T-helper 1 cell treated with Interleukin-12 subunit alpha and Interleukin-12 subunit beta and Interleukin-4 antibody, amounts not matched to agents 30 μg/mL and 1 μg/mL, for 36 hours (primary cell): Measurements from ENCODE around the gene SCYL3.
"Not testable (repeated sequence)": the region's sequence is repeated elsewhere in the genome, so short reads cannot be mapped to it uniquely, and the experiment has no call there.

Source experiments
- H3K27ac Mint-ChIP-seq: one replicate; pipeline ENCODE4 v1.8.0; 2021; ENCODE audit warnings: mild to moderate bottlenecking, mixed read lengths
- H3K27me3 Mint-ChIP-seq: one replicate; pipeline ENCODE4 v1.8.0; 2021; ENCODE audit warnings: low read depth, mixed read lengths
- H3K36me3 Mint-ChIP-seq: one replicate; pipeline ENCODE4 v1.8.0; 2021; ENCODE audit warnings: low read depth, mixed read lengths
- H3K4me1 Mint-ChIP-seq: one replicate; pipeline ENCODE4 v1.8.0; 2021; ENCODE audit warnings: low read depth, mixed read lengths
- H3K4me3 Mint-ChIP-seq: one replicate; pipeline ENCODE4 v1.8.0; 2021; ENCODE audit warnings: mild to moderate bottlenecking, moderate library complexity, mixed read lengths
- H3K9me3 Mint-ChIP-seq: one replicate; pipeline ENCODE4 v1.8.0; 2021; ENCODE audit warnings: mixed read lengths

The SCYL3 gene, protein sequence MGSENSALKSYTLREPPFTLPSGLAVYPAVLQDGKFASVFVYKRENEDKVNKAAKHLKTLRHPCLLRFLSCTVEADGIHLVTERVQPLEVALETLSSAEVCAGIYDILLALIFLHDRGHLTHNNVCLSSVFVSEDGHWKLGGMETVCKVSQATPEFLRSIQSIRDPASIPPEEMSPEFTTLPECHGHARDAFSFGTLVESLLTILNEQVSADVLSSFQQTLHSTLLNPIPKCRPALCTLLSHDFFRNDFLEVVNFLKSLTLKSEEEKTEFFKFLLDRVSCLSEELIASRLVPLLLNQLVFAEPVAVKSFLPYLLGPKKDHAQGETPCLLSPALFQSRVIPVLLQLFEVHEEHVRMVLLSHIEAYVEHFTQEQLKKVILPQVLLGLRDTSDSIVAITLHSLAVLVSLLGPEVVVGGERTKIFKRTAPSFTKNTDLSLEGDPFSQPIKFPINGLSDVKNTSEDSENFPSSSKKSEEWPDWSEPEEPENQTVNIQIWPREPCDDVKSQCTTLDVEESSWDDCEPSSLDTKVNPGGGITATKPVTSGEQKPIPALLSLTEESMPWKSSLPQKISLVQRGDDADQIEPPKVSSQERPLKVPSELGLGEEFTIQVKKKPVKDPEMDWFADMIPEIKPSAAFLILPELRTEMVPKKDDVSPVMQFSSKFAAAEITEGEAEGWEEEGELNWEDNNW

DNA sequence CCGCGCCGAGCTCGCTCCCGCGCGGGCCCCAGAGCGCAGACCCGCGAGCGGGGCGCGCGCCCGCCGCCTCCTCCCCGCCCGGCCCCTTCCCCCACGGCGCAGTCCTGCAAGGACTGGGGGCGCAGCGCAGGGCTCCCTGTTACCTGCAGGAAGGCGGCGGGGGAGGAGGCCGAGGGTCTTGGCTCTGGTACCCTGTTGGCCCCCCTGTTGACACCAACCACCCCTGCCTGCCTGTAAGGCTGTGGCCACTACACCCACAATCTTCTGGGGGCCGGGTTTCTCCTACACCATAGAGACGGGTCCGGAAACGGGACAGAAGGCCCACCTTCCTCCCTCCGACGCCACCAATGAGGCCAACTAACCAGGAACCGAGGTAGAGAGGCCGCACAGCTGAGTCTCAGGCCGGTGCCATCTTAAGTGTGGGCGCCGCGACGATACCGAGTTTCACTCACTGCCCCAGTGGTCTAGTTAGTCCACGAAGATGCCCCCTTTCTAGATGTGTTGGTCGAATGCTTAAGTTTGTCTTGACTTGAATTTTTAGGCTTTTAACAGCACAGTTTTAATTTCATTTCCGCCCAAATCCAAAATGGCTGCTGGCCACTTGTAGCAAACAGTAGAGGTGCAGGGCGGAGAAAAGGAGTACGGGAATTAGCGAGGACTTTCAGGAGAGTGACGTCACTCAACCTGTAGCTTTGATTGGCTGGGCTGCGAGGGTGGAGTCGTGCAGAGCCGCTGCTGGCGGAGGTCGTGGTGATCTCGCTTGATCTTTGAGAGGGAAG is at the start of gene SCYL3:
SCYL3 (minus strand) TSS at position 252 of the 779 bp plus-strand sequence. CDS start 5,056 bp downstream, outside the sequence.
- Mint-ChIP-seq H3K27ac (peak within 1 kb of the TSS; percentile 99), H3K27me3 (peaks cover 14% of the 10 kb centered on the region), H3K36me3 (peaks cover 7% of the 10 kb centered on the region), H3K9me3 (no peaks in the 10 kb centered on the region), H3K4me1 (peaks cover 45% of the 10 kb centered on the region), H3K4me3 (peak within 1 kb of the TSS; percentile 86)

DNA sequence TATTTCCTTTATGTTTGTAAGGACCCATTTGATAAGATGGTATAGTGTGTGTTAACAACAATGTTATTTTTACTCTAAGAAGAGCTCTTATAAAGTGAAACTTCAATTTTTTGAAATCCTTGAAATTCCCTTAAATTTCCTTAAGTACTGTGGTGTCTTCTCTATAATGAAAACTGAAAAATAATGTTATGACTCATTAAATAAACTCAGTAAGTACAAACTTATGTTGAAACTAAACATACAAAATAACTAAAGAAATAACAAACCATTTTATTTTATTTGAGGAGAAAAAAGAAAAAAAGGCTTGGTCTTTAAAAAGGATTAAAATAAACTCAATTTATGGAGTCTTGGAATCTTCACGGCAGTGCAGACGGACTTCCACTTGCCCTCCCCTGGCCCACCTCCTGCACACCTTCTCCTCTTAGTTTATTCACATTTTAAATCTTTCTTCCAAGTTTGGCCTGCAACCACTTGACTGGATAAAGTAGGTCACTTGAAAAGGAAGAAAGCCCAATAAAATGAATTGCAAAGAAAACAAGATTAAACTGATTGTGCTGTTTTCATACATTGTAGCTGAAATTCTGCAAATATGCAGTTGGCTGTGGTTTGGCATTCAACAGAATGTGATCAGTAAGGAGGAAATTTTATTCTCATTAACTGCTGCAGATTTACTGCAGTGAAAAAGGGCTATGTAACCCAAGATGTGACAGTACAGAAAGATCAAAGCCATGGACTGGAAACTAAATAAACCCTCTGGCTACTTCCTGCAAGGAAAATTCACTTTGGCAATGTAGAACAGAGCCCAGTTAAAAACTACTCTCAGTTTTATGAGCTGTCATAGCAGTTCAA is 48.5 kb upstream of the SCYL3 start:
- no peak overlapping the region for H3K4me3 Mint-ChIP-seq
- no peaks in the 10 kb centered on the region for H3K4me1 Mint-ChIP-seq
- H3K27ac Mint-ChIP-seq, result no peak overlapping the region
- no peaks in the 10 kb centered on the region for H3K36me3 Mint-ChIP-seq
- H3K27me3 Mint-ChIP-seq, result no peaks in the 10 kb centered on the region
- H3K9me3 Mint-ChIP-seq, result no peaks in the 10 kb centered on the region

DNA sequence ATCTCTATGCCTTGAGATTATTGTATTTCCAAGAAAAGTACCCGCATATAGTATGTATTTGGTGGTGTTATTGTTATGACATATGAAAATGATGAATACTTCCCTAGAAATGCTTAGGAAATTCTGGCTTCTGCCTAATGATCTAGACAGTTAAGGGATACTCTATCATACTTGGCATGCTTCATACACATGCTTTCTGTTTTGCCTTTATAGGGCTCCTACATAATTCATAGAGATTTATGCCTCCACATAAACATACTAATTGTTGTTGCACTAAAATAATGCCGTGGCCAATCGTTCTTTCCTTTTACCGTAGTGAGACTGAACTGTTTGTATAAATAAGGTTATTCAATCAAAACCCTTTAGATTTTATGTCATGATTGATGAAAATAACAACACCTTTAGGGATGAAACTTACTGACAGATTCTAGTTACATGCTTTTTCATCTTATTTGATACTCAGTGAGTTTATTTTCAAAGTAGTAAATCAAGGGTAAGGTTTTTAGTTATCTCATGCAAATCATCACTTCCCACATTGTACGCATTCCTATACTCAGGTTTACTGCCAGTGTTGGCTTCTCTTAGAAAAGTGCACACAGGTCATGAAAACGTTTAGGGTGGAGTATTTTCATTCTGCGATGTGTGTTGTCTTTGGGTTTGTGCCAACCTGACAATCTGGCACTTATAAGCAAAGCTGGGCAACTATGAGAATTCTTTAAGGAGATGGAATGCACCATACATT is 40.5 kb upstream of the SCYL3 start:
- H3K4me3 Mint-ChIP-seq, result no peak overlapping the region
- H3K9me3 Mint-ChIP-seq, result no peaks in the 10 kb centered on the region
- no peaks in the 10 kb centered on the region for H3K27me3 Mint-ChIP-seq
- no peaks in the 10 kb centered on the region for H3K36me3 Mint-ChIP-seq
- H3K27ac Mint-ChIP-seq, result no peak overlapping the region
- no peaks in the 10 kb centered on the region for H3K4me1 Mint-ChIP-seq

DNA sequence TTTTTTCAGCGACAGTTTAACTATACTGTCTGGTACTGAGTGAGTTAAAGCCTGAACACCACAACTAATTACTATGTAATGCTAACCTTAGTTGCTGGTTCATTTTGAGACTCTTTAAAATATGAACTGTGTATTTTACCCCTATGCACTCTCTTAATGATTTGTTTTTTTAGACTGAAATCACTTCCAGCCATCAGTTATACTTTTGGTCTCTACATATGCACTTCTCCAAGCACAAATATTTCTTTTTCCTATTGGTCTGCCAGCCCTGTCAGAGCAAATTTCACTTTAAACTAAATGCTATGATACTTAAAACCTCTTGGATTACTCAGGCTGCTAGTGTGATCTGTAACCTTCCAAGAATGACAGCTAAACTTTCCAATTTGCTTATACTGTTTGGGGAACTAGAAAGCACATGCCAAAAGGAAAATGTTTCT is 38.1 kb upstream of the SCYL3 start:
- no peaks in the 10 kb centered on the region for H3K9me3 Mint-ChIP-seq
- no peaks in the 10 kb centered on the region for H3K27me3 Mint-ChIP-seq
- H3K4me1 Mint-ChIP-seq, result peaks cover 2% of the 10 kb centered on the region
- no peak overlapping the region for H3K4me3 Mint-ChIP-seq
- no peaks in the 10 kb centered on the region for H3K36me3 Mint-ChIP-seq
- no peak overlapping the region for H3K27ac Mint-ChIP-seq

DNA sequence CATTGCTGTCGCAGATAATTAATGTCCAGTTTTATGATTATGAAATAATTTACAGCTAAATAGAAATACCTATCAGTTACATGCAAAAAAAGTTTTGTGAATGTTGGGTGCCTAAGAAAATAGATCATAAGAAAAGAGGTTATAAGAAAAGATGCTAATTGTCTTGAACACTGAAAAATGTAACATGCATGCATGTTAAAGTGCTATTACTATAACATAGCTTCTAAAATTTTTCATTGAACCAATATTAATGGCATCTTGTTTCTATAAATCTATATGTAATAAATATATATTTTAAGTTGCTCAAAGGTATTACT is 35.5 kb upstream of the SCYL3 start:
- peaks cover 2% of the 10 kb centered on the region for H3K36me3 Mint-ChIP-seq
- peaks cover 7% of the 10 kb centered on the region for H3K4me1 Mint-ChIP-seq
- H3K27me3 Mint-ChIP-seq, result no peaks in the 10 kb centered on the region
- no peaks in the 10 kb centered on the region for H3K9me3 Mint-ChIP-seq
- no peak overlapping the region for H3K4me3 Mint-ChIP-seq
- H3K27ac Mint-ChIP-seq, result no peak overlapping the region

DNA sequence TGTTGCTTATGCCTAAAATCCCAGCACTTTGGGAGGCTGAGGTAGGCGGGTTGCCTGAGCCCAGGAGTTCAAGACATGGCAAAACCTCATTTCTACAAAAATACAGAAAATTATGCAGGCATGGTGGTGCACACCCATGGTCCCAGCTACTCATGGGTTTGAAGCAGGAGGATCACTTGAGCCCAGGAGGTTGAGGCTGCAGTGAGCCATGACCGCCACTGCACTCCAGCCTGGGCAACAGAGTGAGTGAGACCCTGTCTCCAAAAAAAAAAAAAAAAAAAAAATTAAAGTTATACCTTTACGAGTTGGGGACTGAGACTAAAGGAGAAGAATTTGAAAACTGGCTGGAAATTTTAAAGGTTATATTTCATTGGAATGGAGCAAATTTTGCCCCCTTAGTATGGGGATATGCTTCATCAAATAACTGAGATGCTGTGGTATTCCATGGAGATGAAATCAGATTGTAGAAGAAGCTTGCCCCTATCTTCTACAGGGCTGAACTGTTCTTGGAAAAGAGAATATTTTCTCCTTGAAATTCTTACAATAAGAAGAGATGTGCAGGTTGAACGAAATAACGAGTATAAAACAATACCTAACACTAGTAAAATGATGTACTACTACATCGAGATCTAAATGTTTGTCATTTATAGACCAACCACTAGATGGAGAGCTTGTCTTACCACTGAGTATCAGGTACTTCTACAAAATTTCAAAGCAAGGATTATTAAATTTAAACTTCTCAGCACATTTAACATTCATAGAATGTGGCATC is 34.9 kb upstream of the SCYL3 start:
- Mint-ChIP-seq H3K27ac (no peak overlapping the region), H3K4me1 (peaks cover 7% of the 10 kb centered on the region), H3K27me3 (no peaks in the 10 kb centered on the region), H3K4me3 (no peak overlapping the region), H3K36me3 (peaks cover 2% of the 10 kb centered on the region), H3K9me3 (no peaks in the 10 kb centered on the region)

DNA sequence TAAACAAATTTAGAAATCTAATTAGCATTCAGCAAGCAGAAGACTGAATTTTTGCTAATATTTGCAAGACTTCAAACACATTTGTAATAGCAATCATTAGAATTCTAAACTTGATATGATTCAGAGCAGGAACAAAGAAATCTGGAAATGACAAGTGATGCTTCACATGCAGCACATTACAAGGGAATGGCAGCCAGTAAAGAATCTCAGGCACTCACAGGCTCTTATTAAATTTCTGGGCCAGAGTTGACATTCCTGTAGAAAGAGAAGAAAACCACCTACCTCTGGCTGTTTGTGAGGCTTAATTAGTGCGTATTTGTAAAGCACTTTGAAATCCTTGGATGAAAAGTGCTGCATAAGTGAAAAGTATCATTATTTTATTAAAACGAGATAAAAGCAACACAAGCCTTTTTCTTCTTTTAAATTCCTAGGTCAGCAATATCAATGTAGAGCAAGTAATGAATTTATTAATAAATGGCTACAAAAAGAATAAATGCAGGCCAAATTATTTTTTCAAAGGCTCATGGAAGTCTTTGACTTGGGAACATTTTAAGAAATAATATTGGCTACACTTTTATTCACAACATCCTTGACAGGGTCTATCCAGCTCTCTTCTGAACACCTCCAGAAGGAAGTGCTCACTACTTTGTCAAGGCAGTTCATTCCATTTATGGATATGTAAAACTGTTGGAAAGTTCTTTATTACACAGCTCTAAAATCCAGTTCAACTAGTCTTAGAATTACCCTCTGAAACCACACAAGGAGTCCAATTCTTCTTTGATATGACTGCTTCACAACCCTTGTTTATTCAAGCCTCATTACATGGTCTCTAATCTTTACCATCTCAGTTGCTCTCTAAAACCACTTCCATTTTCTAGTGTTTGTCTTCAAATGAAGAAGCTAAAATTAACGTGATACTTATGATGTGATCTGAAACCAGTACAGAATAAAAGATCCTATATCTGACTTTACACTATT is 32.1 kb upstream of the SCYL3 start:
- Mint-ChIP-seq H3K4me1 (peaks cover 7% of the 10 kb centered on the region), H3K9me3 (no peaks in the 10 kb centered on the region), H3K27ac (peak overlapping the region; percentile 10), H3K4me3 (peak overlapping the region; percentile 17), H3K27me3 (no peaks in the 10 kb centered on the region), H3K36me3 (peaks cover 12% of the 10 kb centered on the region)

DNA sequence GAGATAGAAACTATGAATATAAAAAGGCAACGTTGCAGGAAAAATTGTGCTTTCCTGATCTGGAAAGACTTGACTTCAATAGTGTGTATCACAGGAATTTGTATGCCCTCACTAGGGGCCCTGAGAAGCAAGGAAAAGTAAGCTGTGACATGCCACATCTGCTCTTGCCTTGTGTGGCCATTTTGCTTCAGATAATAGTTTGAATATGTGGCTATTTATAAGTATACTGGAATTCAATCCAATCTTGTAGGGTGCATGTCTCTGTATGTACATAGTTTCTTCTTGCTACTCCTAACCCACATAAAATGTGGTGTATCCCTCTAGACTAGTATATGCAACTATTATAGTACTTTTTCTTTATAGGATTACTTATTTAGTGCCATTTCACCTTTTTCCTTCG is 31.1 kb upstream of the SCYL3 start:
- H3K9me3 Mint-ChIP-seq, result no peaks in the 10 kb centered on the region
- no peaks in the 10 kb centered on the region for H3K27me3 Mint-ChIP-seq
- H3K4me1 Mint-ChIP-seq, result peaks cover 7% of the 10 kb centered on the region
- H3K27ac Mint-ChIP-seq, result no peak overlapping the region
- H3K4me3 Mint-ChIP-seq, result no peak overlapping the region
- H3K36me3 Mint-ChIP-seq, result peaks cover 12% of the 10 kb centered on the region

DNA sequence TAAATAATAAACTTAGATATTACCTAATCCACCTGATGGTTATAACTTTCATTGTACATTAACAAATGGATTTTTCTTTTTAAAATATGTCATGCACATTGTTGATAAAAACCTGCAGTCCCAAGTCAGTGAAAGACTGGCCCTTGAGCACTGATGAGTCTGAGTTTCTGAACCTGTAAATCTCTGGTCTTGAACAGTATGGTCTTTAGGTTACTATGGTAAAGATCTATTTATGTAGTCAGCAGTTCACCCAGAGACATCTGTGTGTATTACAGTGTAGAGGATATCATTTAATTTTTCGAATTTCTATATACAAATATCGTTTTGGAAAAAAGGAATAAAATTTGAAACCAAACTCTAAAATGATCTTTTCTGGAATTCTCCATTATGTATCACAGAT is 30.4 kb upstream of the SCYL3 start:
- Mint-ChIP-seq H3K4me1 (peaks cover 7% of the 10 kb centered on the region), H3K36me3 (peaks cover 12% of the 10 kb centered on the region), H3K9me3 (no peaks in the 10 kb centered on the region), H3K4me3 (no peak overlapping the region), H3K27me3 (no peaks in the 10 kb centered on the region), H3K27ac (no peak overlapping the region)

DNA sequence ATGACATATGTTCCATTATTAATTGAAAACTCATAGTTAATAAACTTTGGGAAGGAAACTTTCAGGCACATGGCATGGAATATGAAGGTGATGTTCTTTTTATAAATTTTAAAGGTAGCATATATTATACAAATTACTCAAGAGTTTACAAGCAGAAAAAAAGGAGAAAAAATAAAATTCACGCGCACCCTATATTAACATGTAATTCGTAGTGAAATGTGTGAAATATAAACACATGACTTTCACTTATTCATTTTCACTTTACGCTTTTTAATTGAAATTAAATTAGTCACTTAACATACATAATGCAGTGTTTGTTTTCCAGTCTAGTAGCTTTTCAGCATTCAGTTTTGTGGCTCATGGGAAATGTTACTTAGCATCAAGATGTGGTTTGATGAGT is 27.4 kb upstream of the SCYL3 start:
- H3K9me3 Mint-ChIP-seq, result no peaks in the 10 kb centered on the region
- H3K4me1 Mint-ChIP-seq, result peaks cover 2% of the 10 kb centered on the region
- H3K36me3 Mint-ChIP-seq, result peaks cover 11% of the 10 kb centered on the region
- no peak overlapping the region for H3K27ac Mint-ChIP-seq
- no peak overlapping the region for H3K4me3 Mint-ChIP-seq
- no peaks in the 10 kb centered on the region for H3K27me3 Mint-ChIP-seq

DNA sequence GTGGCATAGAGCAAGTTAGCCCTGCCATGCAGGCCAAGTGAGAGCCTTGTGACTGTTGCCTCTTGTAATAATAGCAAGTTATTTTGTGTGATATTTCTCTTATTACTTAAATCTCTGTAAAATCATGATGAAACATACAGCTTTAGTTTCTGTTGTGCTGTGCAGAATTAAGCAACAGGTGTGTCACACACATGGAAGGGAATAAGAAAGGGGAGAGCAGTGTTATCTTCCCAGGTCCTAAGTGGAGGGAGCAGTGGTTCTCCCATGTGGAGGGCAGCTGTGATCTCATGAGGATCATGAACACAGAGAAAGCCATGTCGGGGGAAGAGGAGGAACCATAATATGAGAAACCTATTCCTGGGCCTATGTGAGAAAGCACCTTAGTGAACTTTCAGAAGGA is 25.2 kb upstream of the SCYL3 start:
- Mint-ChIP-seq H3K4me1 (no peaks in the 10 kb centered on the region), H3K36me3 (peaks cover 10% of the 10 kb centered on the region), H3K27ac (no peak overlapping the region), H3K4me3 (no peak overlapping the region), H3K9me3 (no peaks in the 10 kb centered on the region), H3K27me3 (no peaks in the 10 kb centered on the region)

DNA sequence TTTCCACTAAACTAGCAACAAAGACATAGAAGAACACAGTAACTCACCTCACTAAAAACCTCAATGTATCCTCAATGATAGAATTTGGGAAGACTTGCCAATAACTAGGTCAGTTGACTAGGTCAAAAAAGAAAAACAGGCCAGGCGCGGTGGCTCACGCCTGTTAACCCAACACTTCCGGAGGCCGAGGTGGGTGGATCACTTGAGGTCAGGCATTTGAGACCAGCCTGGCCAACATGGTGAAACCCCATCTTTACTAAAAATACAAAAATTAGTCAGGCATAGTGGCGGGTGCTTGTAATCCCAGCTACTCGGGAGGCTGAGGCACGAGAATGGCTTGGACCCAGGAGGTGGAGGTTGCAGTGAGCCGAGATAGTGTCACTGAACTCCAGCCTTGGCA is 24.5 kb upstream of the SCYL3 start:
- H3K36me3 Mint-ChIP-seq, H3K27ac Mint-ChIP-seq, H3K9me3 Mint-ChIP-seq, H3K4me3 Mint-ChIP-seq, H3K27me3 Mint-ChIP-seq, H3K4me1 Mint-ChIP-seq: not testable (repeated sequence)
